ENCODE data around the gene AQP7.
A peak's percentile ranks its signal among the peaks of the same experiment; 100 is the strongest.
"Not testable (repeated sequence)": the region's sequence is repeated elsewhere in the genome, so short reads cannot be mapped to it uniquely, and the experiment has no call there.

AQP7 gene

DNA sequence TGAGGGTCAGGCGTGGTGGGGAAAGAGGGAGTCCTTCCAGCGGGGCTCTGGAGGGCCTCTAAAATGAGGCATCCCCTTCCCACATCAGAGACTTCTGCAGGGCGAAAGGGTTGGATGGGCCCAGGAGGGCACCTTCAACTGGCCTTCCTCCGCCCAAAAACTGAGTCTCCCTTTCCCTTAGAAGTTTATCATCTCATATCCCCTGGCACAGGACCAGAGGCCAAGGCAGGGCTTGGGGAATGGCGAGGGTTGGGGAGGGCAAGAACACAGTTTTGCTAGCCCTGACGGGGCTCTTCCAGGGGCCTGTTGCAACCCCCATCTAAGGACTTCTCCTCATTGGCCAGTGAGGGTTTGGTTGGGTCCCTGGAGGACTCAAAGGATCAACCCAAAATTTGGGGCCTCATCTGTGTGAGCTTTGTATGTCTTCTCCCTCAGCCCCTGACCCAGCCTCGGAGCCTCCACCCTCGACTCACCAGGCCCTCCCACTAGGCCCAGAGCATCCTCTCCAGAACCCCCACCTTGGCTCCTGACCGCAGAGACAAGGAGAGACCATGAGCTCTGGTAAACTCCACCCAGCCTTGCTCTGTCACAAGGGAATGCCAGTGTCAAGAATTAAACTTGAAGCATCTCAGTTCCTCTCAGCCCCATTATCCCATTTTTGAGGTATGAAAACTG lies 24.1 kb downstream of the AQP7 start:
- Histone ChIP-seq H3K9ac (ENCODE audit: low read depth, low read length) (no peak overlapping the region), H3K4me1 (ENCODE audit: insufficient read depth, low read length) (peaks cover 22% of the 10 kb centered on the region), H3K36me3 (ENCODE audit: insufficient read depth, low read length) (no peaks in the 10 kb centered on the region), H3K9me3 (ENCODE audit: control insufficient read depth, insufficient read depth, low read length) (no peaks in the 10 kb centered on the region)

DNA sequence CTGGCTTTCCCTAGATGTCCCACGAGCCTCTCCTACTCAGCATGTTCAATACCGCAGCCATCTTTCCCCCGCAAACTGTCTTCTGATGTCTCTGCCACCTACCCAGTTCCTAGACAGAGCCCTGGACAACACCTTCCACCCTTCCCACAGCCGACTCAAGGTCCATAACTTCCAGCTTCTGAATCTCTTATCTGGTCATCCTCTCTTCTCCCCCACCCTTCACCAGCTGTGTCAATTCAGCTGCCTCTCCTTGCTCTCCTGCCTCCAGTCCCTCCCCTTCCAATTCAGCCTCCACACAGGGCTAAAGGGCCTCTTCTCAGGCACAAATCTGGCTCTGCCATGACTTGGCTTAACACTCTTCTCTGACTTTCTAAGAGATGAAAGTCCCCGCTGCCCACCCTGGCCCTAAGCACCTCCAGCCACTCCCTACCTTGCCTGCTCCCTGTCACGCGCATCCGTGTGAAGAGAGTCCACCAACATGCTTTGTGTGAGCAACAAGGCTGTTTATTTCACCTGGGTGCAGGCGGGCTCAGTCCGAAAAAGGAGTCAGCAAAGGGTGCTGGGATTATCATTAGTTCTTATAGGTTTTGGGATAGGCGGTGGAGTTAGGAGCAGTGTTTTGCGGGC lies 25.2 kb downstream of the AQP7 start:
- Histone ChIP-seq H3K36me3 (ENCODE audit: insufficient read depth, low read length) (no peaks in the 10 kb centered on the region), H3K9ac (ENCODE audit: low read depth, low read length) (no peak overlapping the region), H3K4me1 (ENCODE audit: insufficient read depth, low read length) (peaks cover 21% of the 10 kb centered on the region), H3K9me3 (ENCODE audit: control insufficient read depth, insufficient read depth, low read length) (no peaks in the 10 kb centered on the region)

DNA sequence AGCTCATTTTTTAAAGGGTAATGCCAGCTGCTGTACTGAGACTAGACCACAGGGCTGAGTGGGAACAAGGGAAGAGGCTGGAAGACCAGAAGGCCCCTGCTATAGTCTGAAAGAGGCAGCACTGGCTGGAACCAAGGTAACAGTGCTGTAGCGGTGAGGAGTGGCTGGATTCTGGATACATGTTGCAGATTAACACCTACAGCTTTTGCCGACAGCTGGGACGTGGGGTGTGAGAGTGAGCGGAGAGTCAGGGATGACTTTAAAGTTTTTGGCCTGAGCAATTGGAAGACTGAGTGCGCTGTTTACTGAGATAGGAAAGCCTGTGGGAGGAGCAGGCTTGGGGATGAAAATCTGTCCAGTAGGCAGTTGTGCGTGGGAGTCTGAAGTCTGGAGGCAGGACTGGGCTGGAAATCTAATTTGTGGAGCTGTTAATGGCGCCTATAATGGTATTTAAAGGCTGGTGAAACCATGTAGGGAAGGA lies 26.5 kb downstream of the AQP7 start:
- H3K4me1 ChIP-seq (ENCODE audit: insufficient read depth, low read length), result peaks cover 17% of the 10 kb centered on the region
- H3K9ac ChIP-seq (ENCODE audit: low read depth, low read length), result peak overlapping the region; percentile 11; the same call in 1 of the 2 replicates
- H3K36me3 ChIP-seq (ENCODE audit: insufficient read depth, low read length), result 0 out of 2 replicates have a peak, but pooled peaks cover under 1% of the 10 kb centered on the region
- H3K9me3 ChIP-seq (ENCODE audit: control insufficient read depth, insufficient read depth, low read length), result no peaks in the 10 kb centered on the region

DNA sequence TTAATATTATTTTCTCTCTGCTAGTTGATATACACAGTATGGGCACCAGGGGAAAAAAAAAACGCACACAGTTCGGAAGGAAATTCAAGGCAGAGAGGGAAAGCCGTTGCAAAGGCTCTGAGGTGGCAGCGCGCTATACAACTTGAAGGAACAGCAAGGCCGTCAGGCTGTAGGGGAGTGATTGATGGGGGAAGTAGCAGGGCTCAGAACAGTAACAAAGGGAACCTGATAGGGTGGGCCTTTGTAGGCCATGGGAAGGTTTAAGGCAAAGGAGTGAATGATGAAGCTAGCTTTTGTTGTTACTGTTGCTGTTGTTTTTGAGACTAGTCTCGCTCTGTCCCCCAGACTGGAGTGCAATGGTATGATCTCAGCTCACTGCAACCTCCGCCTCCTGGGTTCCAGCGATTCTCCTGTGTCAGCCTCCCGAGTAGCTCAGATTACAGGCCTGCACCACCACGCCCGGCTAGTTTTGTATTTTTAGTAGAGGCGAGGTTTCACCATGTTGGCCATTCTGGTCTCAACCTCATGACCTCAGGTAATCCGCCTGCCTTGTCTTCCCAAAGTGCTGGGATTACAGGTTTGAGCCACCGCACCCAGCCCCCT lies 27.0 kb downstream of the AQP7 start:
- no peaks in the 10 kb centered on the region for H3K9me3 ChIP-seq (ENCODE audit: control insufficient read depth, insufficient read depth, low read length)
- peak overlapping the region; percentile 11; the same call in 1 of the 2 replicates for H3K9ac ChIP-seq (ENCODE audit: low read depth, low read length)
- peaks cover 14% of the 10 kb centered on the region; the same call in 1 of the 2 replicates for H3K4me1 ChIP-seq (ENCODE audit: insufficient read depth, low read length)
- H3K36me3 ChIP-seq (ENCODE audit: insufficient read depth, low read length), result peaks cover 5% of the 10 kb centered on the region; the same call in 1 of the 2 replicates

DNA sequence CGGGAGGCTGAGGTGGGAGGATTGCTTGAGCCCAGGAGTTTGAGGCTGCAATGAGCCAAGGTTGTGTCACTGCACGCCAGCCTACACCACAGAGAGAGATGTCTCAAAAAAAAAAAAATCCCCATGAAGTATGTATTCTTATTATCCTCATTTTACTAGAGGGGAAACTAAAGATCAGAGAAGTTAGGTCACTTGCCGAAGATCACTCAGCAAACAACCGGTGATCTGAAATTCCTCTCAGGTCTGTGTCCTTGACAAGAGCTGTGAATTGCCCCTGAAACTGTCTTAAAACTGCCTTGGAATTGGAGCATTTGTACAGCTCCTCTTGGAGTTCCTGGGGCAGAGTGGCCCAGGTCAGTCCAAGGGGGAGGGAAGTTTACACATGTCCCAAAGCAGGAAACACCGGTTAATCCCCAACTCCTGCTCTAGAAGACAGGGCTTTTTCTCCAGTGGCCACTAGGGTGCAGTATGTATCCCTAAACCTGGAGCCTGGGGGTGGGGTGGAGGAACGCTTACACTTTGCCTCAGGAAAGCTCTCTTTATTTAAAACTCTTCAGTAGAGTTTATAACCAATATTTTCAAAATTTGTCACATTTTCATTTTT lies 27.6 kb downstream of the AQP7 start:
- H3K9me3 ChIP-seq (ENCODE audit: control insufficient read depth, insufficient read depth, low read length), result no peaks in the 10 kb centered on the region
- peaks cover 14% of the 10 kb centered on the region; the same call in 1 of the 2 replicates for H3K4me1 ChIP-seq (ENCODE audit: insufficient read depth, low read length)
- no peak overlapping the region; the same call in 1 of the 2 replicates for H3K9ac ChIP-seq (ENCODE audit: low read depth, low read length)
- H3K36me3 ChIP-seq (ENCODE audit: insufficient read depth, low read length), result peaks cover 6% of the 10 kb centered on the region; the same call in 1 of the 2 replicates

DNA sequence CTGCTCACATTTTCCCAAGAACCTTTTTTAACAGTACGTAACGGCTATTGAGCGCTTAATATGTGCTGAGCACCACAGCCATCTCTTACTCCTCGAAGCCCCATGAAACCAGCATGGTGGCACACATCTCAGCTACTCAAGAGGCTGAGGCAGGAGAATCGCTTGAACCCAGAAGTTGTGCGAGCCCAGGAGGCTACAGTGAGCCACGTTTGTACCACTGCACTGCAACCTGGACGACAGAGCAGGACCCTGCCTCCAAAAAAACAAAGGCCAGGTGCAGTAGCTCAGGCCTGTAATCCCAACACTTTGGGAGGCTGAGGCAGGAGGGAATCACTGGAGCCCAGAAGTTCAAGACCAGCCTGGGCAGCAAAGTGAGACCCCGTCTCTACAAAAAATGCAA lies 28.2 kb downstream of the AQP7 start:
- no peaks in the 10 kb centered on the region for H3K9me3 ChIP-seq (ENCODE audit: control insufficient read depth, insufficient read depth, low read length)
- no peak overlapping the region for H3K9ac ChIP-seq (ENCODE audit: low read depth, low read length)
- peaks cover 6% of the 10 kb centered on the region; the same call in 1 of the 2 replicates for H3K36me3 ChIP-seq (ENCODE audit: insufficient read depth, low read length)
- H3K4me1 ChIP-seq (ENCODE audit: insufficient read depth, low read length), result peaks cover 14% of the 10 kb centered on the region; the same call in 1 of the 2 replicates

DNA sequence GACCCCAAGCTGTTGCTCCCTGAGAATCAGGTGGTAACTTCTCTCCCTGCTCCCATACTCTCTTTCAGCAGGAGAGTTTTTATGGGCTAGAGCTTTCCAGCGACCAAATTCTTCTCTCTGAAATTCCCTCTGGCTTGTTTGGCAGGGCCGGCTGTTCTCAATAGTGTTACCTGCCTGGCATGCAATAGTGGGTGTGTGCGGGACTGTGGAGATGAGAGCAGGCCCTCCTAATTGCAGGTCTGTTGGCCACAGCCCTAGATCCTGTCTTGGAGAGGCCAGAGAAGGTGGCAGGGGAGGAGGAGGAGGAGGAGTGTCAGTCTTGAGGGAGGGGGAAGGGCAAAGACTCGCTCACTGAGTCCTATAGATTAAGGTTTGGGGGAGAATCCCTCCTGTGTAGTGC lies 29.5 kb downstream of the AQP7 start:
- Histone ChIP-seq H3K9me3 (ENCODE audit: control insufficient read depth, insufficient read depth, low read length) (no peaks in the 10 kb centered on the region), H3K36me3 (ENCODE audit: insufficient read depth, low read length) (peaks cover 6% of the 10 kb centered on the region; the same call in 1 of the 2 replicates), H3K9ac (ENCODE audit: low read depth, low read length) (no peak overlapping the region), H3K4me1 (ENCODE audit: insufficient read depth, low read length) (peaks cover 14% of the 10 kb centered on the region; the same call in 1 of the 2 replicates)

DNA sequence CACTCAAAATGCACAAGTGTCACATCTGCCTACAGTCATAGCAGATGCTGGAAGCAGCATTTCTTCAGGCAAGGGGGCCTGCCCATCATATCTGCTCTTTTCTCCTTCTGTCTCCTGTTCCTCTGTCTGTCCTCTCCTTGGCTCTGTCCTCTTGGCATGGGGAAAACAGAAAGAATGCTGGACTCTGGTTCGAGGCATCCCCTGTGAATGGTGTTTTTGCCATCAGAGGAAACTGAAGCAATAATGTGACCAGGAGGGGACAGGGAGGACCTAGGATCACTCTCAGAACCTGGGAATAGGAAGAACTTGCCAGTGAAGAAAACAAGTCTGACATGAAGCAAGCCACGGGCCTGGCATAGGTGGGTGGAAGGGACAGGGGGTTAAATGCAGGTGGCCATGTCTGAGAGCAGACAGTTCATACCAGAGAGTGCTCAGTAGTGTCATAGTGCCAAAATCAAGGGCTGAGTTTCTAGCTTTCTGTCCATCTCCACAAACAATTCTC lies 35.3 kb downstream of the AQP7 start:
- Histone ChIP-seq H3K9me3 (ENCODE audit: control insufficient read depth, insufficient read depth, low read length) (no peaks in the 10 kb centered on the region), H3K36me3 (ENCODE audit: insufficient read depth, low read length) (peaks cover 12% of the 10 kb centered on the region; the same call in 1 of the 2 replicates), H3K9ac (ENCODE audit: low read depth, low read length) (no peak overlapping the region), H3K4me1 (ENCODE audit: insufficient read depth, low read length) (no peaks in the 10 kb centered on the region)

DNA sequence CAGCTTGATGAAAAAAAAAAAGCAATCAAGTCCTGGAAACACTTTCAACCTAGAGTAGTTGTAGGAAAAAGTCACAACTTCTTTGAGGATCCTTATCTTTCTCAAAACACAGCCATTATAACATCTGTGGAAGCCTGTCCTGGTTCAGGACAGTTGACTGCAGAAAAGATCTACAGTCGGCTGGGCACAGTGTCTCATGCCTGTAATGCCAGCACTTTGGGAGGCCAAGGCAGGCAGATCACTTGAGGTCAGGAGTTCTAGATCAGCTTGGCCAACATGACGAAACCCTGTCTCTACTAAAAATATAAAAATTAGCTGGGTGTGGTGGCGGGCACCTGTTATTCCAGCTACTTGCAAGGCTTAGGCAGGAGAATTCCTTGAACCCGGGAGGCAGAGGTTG lies 37.6 kb downstream of the AQP7 start:
- not testable (repeated sequence) for H3K9ac ChIP-seq (ENCODE audit: low read depth, low read length); H3K36me3 ChIP-seq (ENCODE audit: insufficient read depth, low read length); H3K9me3 ChIP-seq (ENCODE audit: control insufficient read depth, insufficient read depth, low read length); H3K4me1 ChIP-seq (ENCODE audit: insufficient read depth, low read length)

DNA sequence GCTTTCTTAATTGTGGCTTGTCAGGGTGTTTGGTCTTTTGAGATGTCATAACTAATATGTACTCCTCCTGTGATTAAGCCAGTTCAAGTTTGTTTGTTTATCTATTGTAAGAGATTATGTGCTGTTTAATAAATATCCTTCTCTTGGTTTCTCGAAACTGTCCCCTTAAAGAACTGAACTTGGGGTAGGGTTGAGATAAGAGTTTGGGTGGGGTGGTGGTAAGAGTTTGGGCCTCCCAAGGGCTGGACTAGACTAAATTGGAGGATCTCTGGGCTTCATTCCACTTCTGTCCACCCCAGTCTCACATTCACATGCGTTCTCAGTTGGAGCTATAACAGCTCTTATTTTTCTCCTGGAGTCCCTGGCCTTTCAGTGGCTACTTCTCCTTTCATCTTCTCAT lies 38.2 kb downstream of the AQP7 start:
- no peak overlapping the region for H3K9ac ChIP-seq (ENCODE audit: low read depth, low read length)
- H3K36me3 ChIP-seq (ENCODE audit: insufficient read depth, low read length), result 0 out of 2 replicates have a peak, but pooled peaks cover 6% of the 10 kb centered on the region

DNA sequence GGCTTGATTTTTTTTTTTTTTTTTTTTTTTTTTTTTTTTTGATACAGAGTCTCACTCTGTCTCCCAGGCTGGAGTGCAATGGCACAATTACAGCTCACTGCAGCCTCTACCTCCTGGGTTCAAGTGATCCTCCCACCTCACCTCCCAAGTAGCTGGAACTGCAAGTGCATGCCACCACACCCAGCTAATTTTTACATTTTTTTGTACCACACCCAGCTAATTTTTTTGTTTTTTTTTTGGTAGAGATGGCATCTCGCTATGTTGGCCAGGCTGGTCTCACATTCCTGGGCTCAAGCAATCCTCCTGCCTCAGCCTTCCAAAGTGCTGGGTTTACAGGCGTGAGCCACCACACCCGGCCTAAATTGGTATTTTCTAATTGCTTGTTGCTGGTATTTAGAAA lies 43.7 kb downstream of the AQP7 start:
- H3K9ac ChIP-seq (ENCODE audit: low read depth, low read length); H3K4me1 ChIP-seq (ENCODE audit: insufficient read depth, low read length); H3K9me3 ChIP-seq (ENCODE audit: control insufficient read depth, insufficient read depth, low read length); H3K36me3 ChIP-seq (ENCODE audit: insufficient read depth, low read length): not testable (repeated sequence)

More for the DNA sequence above, 38.2 kb downstream of the AQP7 start:
- no peaks in the 10 kb centered on the region for H3K9me3 ChIP-seq (ENCODE audit: control insufficient read depth, insufficient read depth, low read length)
- no peaks in the 10 kb centered on the region for H3K4me1 ChIP-seq (ENCODE audit: insufficient read depth, low read length)

DNA sequence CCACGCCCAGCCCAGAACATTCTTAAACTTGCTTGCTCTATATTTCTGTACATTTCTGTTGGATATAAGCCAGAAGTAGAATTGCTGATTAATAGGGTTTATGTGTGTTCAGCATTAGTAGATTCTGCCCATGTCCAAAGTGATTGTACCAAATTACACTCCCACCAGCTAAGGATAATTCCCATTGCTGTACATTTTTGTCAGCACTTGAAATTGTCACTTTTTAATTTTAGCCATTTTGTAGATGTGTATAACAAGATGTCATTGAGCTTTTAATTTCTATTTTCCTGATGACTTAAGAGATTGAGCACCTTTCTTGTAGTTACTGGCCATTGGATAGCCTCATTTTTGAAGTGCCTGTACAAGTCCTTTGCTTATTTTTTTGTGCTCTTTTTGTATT lies 46.4 kb downstream of the AQP7 start:
- H3K36me3 ChIP-seq (ENCODE audit: insufficient read depth, low read length), result no peaks in the 10 kb centered on the region; the same call in 1 of the 2 replicates
- H3K9me3 ChIP-seq (ENCODE audit: control insufficient read depth, insufficient read depth, low read length), result no peaks in the 10 kb centered on the region
- no peak overlapping the region for H3K9ac ChIP-seq (ENCODE audit: low read depth, low read length)
- H3K4me1 ChIP-seq (ENCODE audit: insufficient read depth, low read length), result no peaks in the 10 kb centered on the region

DNA sequence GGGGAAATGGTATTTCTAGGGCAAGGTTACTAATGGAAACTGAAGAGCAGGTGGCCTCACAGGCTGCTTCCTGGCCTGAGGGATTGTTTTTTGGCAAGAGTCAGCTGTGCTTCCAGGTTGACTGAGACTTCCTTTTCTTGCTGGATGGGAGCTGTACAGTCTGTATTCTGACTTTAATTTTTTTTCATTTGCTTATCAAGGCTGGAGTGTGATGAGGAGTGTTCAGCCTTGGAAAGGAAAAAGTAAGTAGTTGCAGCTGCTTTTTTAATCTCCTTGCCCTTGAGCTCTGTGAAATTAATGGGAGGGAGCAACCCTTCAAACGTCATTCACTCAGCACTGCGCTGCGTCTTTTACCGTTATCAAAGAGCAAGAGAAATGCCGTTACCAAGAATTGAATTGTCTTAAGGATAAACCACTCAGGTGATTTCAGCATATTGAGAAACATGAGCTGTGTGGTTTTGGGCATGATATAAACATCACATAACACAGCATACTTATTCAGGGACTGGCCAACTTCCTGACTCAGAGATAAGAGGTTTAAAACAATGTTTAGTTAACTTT lies 47.6 kb downstream of the AQP7 start:
- H3K36me3 ChIP-seq (ENCODE audit: insufficient read depth, low read length), result peaks cover under 1% of the 10 kb centered on the region; the same call in 1 of the 2 replicates
- H3K9me3 ChIP-seq (ENCODE audit: control insufficient read depth, insufficient read depth, low read length), result no peaks in the 10 kb centered on the region
- no peaks in the 10 kb centered on the region for H3K4me1 ChIP-seq (ENCODE audit: insufficient read depth, low read length)
- no peak overlapping the region for H3K9ac ChIP-seq (ENCODE audit: low read depth, low read length)

DNA sequence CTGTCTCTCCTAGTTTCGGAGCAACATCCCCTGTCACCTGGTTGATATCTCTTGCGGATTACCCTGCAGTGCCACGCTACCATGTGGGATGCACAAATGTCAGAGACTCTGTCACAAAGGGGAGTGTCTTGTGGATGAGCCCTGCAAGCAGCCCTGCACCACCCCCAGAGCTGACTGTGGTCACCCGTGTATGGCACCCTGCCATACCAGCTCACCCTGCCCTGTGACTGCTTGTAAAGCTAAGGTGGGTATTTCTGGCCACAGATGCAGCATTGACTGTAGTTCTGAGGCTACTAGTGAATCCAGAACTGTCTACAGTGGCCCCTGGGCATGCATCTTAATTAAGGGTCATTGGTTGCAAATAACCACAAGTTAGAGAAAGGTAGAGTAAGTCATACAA lies 50.8 kb downstream of the AQP7 start:
- peaks cover 17% of the 10 kb centered on the region for H3K36me3 ChIP-seq (ENCODE audit: insufficient read depth, low read length)
- no peaks in the 10 kb centered on the region for H3K4me1 ChIP-seq (ENCODE audit: insufficient read depth, low read length)
- H3K9me3 ChIP-seq (ENCODE audit: control insufficient read depth, insufficient read depth, low read length), result no peaks in the 10 kb centered on the region
- H3K9ac ChIP-seq (ENCODE audit: low read depth, low read length), result no peak overlapping the region
